Measurements from ENCODE around the gene ELFN1.

ELFN1 gene

DNA sequence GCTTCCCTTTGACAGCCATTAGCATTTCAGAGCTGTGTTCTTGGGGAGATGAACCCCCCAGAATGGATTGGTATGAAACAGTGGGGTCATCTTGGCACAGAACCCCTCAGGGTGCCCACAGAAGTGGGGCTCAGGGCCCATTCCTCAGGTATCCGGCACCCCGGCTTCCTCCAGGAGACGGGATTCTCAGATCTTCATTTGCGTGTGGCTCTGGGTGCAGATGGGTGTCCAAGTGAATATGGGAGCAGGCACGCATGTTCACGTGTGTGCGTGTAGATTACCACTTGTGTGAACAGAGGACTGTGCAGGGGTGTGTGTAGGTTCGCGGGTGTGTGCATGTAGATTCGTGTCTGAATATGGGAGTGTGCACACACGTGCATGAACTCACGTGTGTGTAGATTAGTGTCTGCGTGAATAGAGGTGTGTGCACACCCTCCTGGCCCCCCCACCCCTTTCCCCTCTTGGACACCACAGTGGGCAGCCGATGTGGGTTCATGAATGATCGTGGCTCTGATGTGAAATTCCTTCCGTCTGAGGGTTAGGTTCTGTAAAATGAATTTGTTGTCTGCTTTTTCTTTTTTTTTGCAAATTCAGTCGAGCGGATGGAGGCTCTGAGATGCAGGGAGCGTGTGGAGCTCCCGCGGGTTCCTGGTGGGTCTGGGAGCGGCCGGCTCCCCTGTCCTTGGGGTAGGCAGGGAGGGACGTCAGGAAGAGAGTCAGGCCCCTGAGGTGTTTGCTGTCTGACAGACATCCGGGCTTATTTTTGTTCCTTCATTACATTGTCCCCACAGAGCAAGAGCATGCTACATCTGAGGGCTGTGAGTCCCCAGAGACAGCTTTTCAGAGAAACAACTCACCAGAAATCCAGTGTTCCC is 7.4 kb downstream of the ELFN1 start:
- Histone ChIP-seq H3K4me1 (ENCODE audit: control insufficient read depth, insufficient read depth, low read length) (no peaks in the 10 kb centered on the region), H3K36me3 (ENCODE audit: control insufficient read depth, insufficient read depth, low read length) (no peaks in the 10 kb centered on the region), H3K27ac (ENCODE audit: low read depth, low read length) (no peak overlapping the region), H3K9ac (ENCODE audit: low read length) (no peak overlapping the region), H3K27me3 (ENCODE audit: control insufficient read depth, insufficient read depth, low read length) (no peaks in the 10 kb centered on the region), H3K4me3 (ENCODE audit: low read length) (no peak overlapping the region)

GRCh38 chr7:1678081-1678543 is 8.0 kb downstream of the ELFN1 start:
- Histone ChIP-seq H3K27ac (ENCODE audit: low read depth, low read length) (no peak overlapping the region), H3K27me3 (ENCODE audit: control insufficient read depth, insufficient read depth, low read length) (no peaks in the 10 kb centered on the region), H3K4me3 (ENCODE audit: low read length) (no peak overlapping the region), H3K36me3 (ENCODE audit: control insufficient read depth, insufficient read depth, low read length) (no peaks in the 10 kb centered on the region), H3K9ac (ENCODE audit: low read length) (no peak overlapping the region), H3K4me1 (ENCODE audit: control insufficient read depth, insufficient read depth, low read length) (no peaks in the 10 kb centered on the region)

DNA sequence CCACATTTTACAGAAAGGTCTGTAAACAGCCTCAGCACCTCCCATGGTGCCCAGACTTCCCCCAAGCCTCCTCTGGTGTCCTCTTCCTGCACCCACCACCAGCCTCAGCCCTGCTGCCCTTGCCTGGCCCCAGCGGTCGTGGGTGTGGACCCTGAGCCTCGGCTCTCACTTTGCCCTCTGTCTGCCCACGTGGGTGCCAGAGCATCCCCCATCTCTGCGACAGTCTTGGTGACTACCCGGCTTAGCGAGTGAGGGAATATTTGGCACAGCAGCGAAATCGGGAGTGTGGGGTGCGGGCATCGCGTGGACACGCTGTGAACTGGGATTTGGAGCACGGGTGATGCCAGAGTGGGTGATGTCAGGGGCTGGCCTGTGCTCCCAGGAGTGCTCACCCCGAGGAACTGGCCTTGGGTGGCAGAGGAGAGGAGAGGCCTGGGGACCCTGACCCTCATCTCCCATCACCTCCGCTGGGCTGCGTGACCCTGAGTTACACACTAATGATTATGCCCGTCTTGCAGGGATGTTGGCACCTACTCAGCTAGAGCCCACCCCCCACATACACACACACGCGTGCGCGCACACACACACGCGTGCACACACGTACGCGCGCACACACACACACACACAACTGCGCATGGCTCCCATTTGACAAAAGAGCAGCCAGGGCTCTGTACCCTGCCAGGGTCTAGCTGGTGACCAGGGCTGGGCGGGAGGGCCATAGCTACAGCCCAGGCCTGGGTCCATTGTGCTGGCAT is 8.7 kb downstream of the ELFN1 start:
- H3K4me3 ChIP-seq (ENCODE audit: low read length), result no peak overlapping the region
- no peaks in the 10 kb centered on the region for H3K36me3 ChIP-seq (ENCODE audit: control insufficient read depth, insufficient read depth, low read length)
- H3K4me1 ChIP-seq (ENCODE audit: control insufficient read depth, insufficient read depth, low read length), result no peaks in the 10 kb centered on the region
- H3K27ac ChIP-seq (ENCODE audit: low read depth, low read length), result no peak overlapping the region
- no peaks in the 10 kb centered on the region for H3K27me3 ChIP-seq (ENCODE audit: control insufficient read depth, insufficient read depth, low read length)
- no peak overlapping the region for H3K9ac ChIP-seq (ENCODE audit: low read length)

GRCh38 chr7:1679326-1679965 is 9.4 kb downstream of the ELFN1 start:
- Histone ChIP-seq H3K27ac (ENCODE audit: low read depth, low read length) (no peak overlapping the region), H3K9ac (ENCODE audit: low read length) (no peak overlapping the region), H3K27me3 (ENCODE audit: control insufficient read depth, insufficient read depth, low read length) (no peaks in the 10 kb centered on the region), H3K4me1 (ENCODE audit: control insufficient read depth, insufficient read depth, low read length) (no peaks in the 10 kb centered on the region), H3K4me3 (ENCODE audit: low read length) (no peak overlapping the region), H3K36me3 (ENCODE audit: control insufficient read depth, insufficient read depth, low read length) (no peaks in the 10 kb centered on the region)

DNA sequence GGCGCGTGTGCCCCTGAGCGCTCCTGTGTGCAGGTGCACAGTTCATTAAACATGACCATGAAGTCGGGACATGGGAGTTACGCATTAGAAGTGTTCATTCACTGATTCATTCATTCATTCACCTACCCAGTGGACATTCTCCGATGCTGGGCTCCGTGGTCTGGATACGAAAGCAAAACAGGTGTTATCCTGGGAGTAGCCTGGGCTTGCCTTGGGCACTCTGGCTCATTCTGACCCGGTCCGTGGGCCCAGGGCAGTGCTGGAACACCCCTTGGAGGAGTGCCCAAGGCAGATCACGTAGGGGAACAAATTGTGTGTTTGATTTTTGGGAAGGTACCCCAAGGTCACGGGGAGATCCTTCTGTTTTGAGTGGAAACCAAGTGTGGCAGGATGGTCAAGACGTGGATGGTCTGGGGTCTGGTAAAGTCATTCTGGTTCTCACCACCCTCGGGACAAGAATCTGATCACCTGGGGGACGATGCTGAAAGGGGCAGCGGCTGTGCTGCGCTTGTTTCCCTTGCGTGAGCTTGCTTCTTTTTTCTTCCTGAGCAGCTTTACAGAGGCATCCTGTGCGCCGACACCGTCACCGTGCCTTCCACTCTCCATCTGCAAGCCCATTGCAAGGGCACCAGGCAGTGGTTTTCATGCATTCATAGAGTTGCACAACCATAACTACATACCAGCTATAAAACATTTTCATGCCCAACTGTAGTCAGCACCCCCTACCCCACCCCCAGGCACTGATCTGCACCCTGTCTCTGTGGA is 10.1 kb downstream of the ELFN1 start:
- no peaks in the 10 kb centered on the region for H3K27me3 ChIP-seq (ENCODE audit: control insufficient read depth, insufficient read depth, low read length)
- no peak overlapping the region for H3K4me3 ChIP-seq (ENCODE audit: low read length)
- H3K36me3 ChIP-seq (ENCODE audit: control insufficient read depth, insufficient read depth, low read length), result no peaks in the 10 kb centered on the region
- H3K27ac ChIP-seq (ENCODE audit: low read depth, low read length), result no peak overlapping the region
- H3K9ac ChIP-seq (ENCODE audit: low read length), result no peak overlapping the region
- H3K4me1 ChIP-seq (ENCODE audit: control insufficient read depth, insufficient read depth, low read length), result no peaks in the 10 kb centered on the region

- Histone ChIP-seq H3K9ac (ENCODE audit: low read length) (no peak overlapping the region), H3K36me3 (ENCODE audit: control insufficient read depth, insufficient read depth, low read length) (no peaks in the 10 kb centered on the region), H3K27me3 (ENCODE audit: control insufficient read depth, insufficient read depth, low read length) (no peaks in the 10 kb centered on the region), H3K4me1 (ENCODE audit: control insufficient read depth, insufficient read depth, low read length) (no peaks in the 10 kb centered on the region), H3K4me3 (ENCODE audit: low read length) (no peak overlapping the region), H3K27ac (ENCODE audit: low read depth, low read length) (no peak overlapping the region)
Observed at GRCh38 chr7:1681581-1681980, 11.5 kb downstream of the ELFN1 start.

DNA sequence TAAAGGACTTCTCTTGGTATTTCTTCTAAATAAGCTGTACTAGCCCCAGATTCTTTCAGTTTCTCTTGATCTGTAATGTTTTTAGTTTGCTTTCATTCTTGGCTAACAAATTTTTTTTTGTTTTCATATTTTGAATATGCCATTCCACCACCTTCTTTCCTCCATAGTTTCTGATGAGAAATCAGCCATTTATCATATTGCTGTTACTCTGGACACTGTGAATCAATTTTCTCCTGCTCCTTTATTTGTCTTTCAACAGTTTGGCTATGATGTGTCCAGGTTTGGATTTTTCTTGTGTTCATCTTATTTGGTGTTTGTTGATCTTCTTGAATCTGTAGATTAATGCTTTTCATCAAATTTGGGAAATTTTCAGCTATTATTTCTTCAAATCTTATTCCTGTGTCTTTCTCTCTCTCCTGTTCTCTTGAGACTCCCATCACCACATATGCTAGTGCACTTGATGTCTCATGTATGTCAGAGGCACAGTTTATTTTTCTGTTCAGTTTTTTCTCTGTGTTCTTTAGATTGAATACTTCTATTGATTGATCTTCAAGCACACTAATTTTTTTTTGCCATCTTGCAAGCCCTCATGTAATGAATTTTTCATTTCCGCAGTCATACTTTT is 15.0 kb downstream of the ELFN1 start:
- Histone ChIP-seq H3K9ac (ENCODE audit: low read length) (no peak overlapping the region), H3K36me3 (ENCODE audit: control insufficient read depth, insufficient read depth, low read length) (no peaks in the 10 kb centered on the region), H3K27me3 (ENCODE audit: control insufficient read depth, insufficient read depth, low read length) (no peaks in the 10 kb centered on the region), H3K27ac (ENCODE audit: low read depth, low read length) (no peak overlapping the region), H3K4me3 (ENCODE audit: low read length) (no peak overlapping the region), H3K4me1 (ENCODE audit: control insufficient read depth, insufficient read depth, low read length) (no peaks in the 10 kb centered on the region)

DNA sequence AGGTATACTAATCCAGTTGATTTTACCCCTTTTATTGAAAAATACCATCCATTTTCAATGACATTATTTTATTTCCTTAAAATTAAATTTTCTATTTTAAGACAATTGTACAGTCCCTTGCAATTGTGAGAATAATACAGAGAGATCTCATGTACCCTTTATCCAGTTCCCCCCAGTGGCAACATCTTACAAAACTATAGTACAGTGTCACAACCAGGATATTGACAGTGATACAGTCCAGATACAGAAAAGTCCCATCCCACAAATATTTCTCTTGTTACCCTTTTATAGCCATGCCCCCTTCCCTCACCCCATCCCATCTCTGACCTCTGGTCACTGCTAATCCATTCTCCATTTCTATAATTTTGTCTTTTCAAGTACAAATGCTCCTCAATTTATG is 18.5 kb downstream of the ELFN1 start:
- no peaks in the 10 kb centered on the region for H3K4me1 ChIP-seq (ENCODE audit: control insufficient read depth, insufficient read depth, low read length)
- no peak overlapping the region for H3K27ac ChIP-seq (ENCODE audit: low read depth, low read length)
- H3K36me3 ChIP-seq (ENCODE audit: control insufficient read depth, insufficient read depth, low read length), result no peaks in the 10 kb centered on the region
- no peak overlapping the region for H3K4me3 ChIP-seq (ENCODE audit: low read length)
- H3K27me3 ChIP-seq (ENCODE audit: control insufficient read depth, insufficient read depth, low read length), result no peaks in the 10 kb centered on the region
- no peak overlapping the region for H3K9ac ChIP-seq (ENCODE audit: low read length)

GRCh38 chr7:1689311-1689710 is 19.2 kb downstream of the ELFN1 start:
- no peaks in the 10 kb centered on the region for H3K36me3 ChIP-seq (ENCODE audit: control insufficient read depth, insufficient read depth, low read length)
- no peak overlapping the region for H3K9ac ChIP-seq (ENCODE audit: low read length)
- H3K4me1 ChIP-seq (ENCODE audit: control insufficient read depth, insufficient read depth, low read length), result no peaks in the 10 kb centered on the region
- H3K4me3 ChIP-seq (ENCODE audit: low read length), result no peak overlapping the region
- no peaks in the 10 kb centered on the region for H3K27me3 ChIP-seq (ENCODE audit: control insufficient read depth, insufficient read depth, low read length)
- no peak overlapping the region for H3K27ac ChIP-seq (ENCODE audit: low read depth, low read length)

DNA sequence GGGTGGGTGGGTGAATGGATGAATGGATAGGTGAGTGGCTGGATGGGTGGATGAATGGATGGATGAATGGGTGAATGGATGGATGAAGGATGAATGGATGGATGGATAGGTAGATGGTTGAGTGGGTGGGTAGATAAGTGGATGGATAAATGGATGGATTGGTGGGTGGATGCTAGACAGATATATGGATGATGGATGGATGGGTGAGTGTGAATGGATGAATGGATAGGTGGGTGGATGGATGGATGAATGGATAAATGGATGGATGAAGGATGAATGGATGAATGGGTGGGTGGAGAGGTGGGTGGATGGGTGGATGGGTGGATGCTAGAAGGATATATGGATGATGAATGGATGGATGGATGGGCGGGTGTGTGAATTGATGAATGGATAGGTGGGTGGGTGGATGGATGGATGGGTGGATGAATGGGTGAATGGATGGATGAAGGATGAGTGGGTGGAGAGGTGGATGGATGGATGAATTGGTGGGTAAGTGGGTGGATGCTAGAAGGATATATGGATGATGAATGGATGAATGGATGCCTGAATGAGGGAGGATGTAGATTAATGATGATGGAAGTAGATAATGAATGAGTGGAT is 20.4 kb downstream of the ELFN1 start:
- no peaks in the 10 kb centered on the region for H3K4me1 ChIP-seq (ENCODE audit: control insufficient read depth, insufficient read depth, low read length)
- no peak overlapping the region for H3K4me3 ChIP-seq (ENCODE audit: low read length)
- H3K27me3 ChIP-seq (ENCODE audit: control insufficient read depth, insufficient read depth, low read length), result no peaks in the 10 kb centered on the region
- H3K36me3 ChIP-seq (ENCODE audit: control insufficient read depth, insufficient read depth, low read length), result no peaks in the 10 kb centered on the region
- H3K27ac ChIP-seq (ENCODE audit: low read depth, low read length), result no peak overlapping the region
- H3K9ac ChIP-seq (ENCODE audit: low read length), result no peak overlapping the region

GRCh38 chr7:1691096-1691495 is 21.0 kb downstream of the ELFN1 start:
- Histone ChIP-seq H3K4me1 (ENCODE audit: control insufficient read depth, insufficient read depth, low read length) (no peaks in the 10 kb centered on the region), H3K4me3 (ENCODE audit: low read length) (no peak overlapping the region), H3K36me3 (ENCODE audit: control insufficient read depth, insufficient read depth, low read length) (no peaks in the 10 kb centered on the region), H3K9ac (ENCODE audit: low read length) (no peak overlapping the region), H3K27ac (ENCODE audit: low read depth, low read length) (no peak overlapping the region), H3K27me3 (ENCODE audit: control insufficient read depth, insufficient read depth, low read length) (no peaks in the 10 kb centered on the region)

Data from rectal smooth muscle tissue (tissue), 1 donor.